Non-pigmented ciliary epithelial cell (primary cell): Measurements from ENCODE around the gene LIM2.
A peak's percentile ranks its signal among the peaks of the same experiment; 100 is the strongest.

Experiments
- DNase-seq: peaks from one replicate; pipeline ENCODE4 v3.0.0-alpha.2; 2010; ENCODE audit warnings: low read depth

Gene LIM2

GRCh38 chr19:51339687-51340656 lies 47.8 kb downstream of the LIM2 start:
- DNase-seq, result peak; percentile 89

DNA sequence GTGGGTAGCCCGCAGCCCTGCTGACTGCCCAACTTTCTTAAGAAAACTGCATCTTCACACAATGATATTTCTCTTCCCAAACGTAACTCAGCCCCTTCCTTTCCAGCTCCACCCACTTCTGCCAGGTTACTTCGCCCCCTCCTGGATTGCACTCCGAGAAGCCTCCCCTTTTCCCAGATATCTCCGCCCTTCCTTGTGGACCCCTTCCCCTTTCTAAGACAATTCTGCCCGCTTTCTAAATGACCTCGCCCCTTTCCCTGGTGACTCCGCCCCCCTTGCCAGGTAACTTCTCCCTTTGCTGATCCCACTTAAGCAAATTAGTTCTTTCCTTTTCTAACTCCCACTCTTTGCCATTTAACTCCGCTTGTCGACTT lies 48.5 kb downstream of the LIM2 start:
- no peak for DNase-seq

- no peak for DNase-seq
Measured at GRCh38 chr19:51338563-51339312, 49.0 kb downstream of the LIM2 start.

- no peak for DNase-seq
Measured at GRCh38 chr19:51337861-51338562, 49.8 kb downstream of the LIM2 start.

DNA sequence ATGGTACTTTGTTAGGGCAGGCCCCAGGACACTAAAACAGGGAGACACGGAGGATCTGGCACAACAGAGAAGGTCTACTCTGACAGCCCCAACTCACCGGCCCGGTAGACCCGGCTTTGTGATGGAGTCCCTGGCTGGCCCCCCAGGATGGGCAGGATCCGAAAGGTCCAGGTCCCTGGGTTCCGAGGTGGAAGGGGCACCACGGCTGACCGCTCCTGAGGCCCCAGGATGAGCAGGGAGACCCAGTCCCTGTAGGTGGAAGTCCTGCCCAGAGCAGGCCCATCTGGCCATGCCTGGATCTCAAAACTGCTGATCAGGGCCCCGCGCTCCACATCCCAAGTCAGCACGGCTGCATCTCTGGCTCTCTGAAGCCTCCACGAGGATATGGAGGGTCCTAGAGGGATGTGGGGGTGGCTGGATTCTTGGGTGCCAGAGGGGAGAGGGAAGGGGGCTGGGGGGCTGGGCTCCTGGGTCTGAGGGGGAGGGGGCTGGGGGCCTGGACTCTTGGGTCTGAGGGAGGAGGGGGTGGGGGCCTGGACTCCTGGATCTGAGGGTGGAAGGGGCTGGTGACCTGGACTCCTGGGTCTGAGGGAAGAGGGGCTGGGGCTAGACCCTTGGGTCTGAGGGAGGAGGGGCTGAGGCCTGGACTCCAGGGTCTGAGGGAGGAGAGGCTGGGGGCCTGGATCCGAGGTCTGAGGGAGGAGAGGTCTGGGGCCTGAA lies 50.5 kb downstream of the LIM2 start:
- no peak for DNase-seq

DNA sequence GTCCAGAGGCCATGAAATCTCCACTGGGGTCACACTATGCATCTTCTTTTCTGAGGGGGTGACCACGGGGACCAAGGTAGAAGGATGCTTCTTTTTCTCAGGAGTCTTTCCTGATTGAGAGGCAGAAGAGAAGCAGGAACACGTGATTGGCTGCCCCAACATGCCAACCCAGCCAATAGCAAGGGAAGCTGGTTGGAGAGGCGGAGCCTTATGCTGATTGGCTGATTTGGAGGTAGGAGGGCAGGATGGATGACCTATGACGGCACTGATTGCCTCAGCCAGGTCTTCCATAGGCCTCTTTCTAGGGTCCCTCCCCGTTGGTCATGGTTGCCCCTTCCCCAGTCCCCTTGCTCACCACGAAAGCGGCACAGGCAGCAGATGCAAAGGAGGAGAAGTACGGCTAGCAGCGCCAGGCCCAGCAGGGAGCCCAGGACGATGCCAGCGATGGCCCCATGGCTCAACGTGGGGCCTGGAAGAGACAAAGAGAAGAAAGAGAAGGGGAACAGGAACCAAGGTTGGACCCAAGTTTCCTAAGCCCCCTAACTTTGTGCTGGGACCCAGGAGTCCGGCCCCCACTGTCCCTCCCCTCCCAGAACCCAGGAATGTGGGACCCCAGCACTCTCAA lies 53.8 kb downstream of the LIM2 start:
- DNase-seq, result no peak

DNA sequence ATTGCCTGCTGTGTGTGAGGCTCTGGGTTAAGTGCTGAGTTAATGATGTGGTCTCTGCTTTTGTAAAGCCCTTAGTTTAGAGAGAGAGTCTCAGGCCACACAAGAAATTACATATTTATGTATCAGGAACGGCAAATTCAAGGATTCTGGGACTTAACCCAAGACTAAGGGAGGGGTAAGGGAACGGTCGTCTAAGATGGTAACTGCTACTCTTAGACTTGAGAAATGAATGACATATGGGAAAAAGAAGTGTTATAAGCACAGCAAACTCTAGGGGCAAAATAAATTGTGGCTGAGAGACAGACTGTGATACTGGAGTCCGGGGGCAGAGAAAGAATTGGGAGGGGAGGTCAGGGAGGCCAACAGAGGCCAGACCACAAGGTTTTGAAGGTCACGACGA lies 56.1 kb downstream of the LIM2 start:
- DNase-seq, result no peak

DNA sequence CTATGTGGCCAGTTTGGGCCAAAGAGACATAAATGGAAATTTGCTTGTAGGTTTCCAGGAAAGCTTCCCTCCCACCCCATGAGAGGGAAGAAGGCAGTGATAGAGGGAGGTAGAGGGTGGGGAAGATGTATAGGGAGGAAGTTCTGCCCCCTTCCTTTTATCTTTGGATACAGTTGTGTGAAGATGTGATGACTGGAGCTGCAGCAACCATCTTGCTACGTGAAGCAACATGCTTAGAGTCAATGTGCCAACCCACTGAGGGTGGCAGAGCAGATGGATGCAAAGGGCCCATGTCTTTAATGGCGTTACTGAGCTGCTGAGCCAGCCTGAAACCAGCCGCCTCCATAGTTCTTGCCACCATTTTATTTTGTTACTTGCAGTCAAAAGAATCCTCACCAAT lies 56.6 kb downstream of the LIM2 start:
- no peak for DNase-seq

DNA sequence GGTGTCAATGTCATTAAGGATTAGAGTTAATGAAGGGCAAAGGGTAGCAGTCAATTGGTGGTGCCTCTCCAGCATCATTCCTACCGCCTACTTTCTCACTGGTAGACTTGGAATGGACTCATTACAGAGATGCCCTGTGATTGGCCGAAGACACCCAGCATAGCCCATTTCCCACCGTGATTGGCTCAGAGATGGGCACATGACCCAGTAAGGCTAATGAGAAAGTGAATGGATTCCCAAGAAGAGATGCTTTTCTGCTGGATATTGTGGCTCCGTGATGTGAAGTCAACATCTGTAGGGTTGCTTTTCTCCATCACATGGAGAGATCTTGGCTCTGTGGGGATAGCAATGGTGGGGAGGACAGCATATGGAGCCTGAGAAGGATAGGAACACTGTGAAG lies 57.4 kb downstream of the LIM2 start:
- DNase-seq, result no peak
